H1 (cell line): Measurements from ENCODE around the gene CATSPERD. TPM values are rescaled to one million over a fixed set of nuclear protein-coding genes. Genes with fewer than 3 reads are reported as not detected.

Experiments used
- CTCF ChIA-PET: fragments of 300-600 bp; sonication (Branson Sonifier 250); formaldehyde crosslinking; loops from one replicate; lab custom pipeline; 2021; ENCODE audit not compliant: partially characterized antibody; lab: Charles Lee
- POLR2A ChIA-PET: fragments of 300-600 bp; sonication (Branson Sonifier 250); formaldehyde crosslinking; loops from one replicate; lab custom pipeline; 2021; ENCODE audit warnings: inconsistent platforms; ENCODE audit not compliant: partially characterized antibody; lab: Charles Lee
- DNase-seq, 2 experiments: peaks; one replicate each; pipeline versions ENCODE4 v3.0.0 to v3.0.0-alpha.2; 2010 to 2022; ENCODE audit warnings: low spot score in 2 of 2, low read depth in 1 of 2, mixed read lengths in 1 of 2
- FAIRE-seq: peaks from 2 replicates; lab custom pipeline; 2011; peaks lifted over from hg19 to GRCh38; lab: Jason Lieb, UNC
- H2AFZ ChIP-seq: 2 replicates; pipeline ENCODE4 v1.8.1; 2012; ENCODE audit warnings: low read length, inconsistent platforms
- H2AK5ac ChIP-seq: 2 replicates; pipeline ENCODE4 v1.6.1; 2013; ENCODE audit warnings: low read depth, low read length
- H2BK120ac ChIP-seq: replicated peaks from 2 replicates; pipeline ENCODE3; 2013; ENCODE audit warnings: low read depth, low read length, inconsistent platforms
- H2BK12ac ChIP-seq: 2 replicates; pipeline ENCODE4 v1.6.1; 2013; ENCODE audit warnings: low read depth, low read length
- H2BK15ac ChIP-seq: 2 replicates; pipeline ENCODE4 v1.6.1; 2013; ENCODE audit warnings: low read length
- H2BK20ac ChIP-seq: 2 replicates; pipeline ENCODE4 v1.6.1; 2013; ENCODE audit warnings: low read length
- H2BK5ac ChIP-seq: 2 replicates; pipeline ENCODE4 v1.6.1; 2013; ENCODE audit warnings: low read depth, low read length
- H3K14ac ChIP-seq: 2 replicates; pipeline ENCODE4 v1.6.1; 2013; ENCODE audit warnings: inconsistent platforms; ENCODE audit not compliant: insufficient read length
- H3K18ac ChIP-seq: 2 replicates; pipeline ENCODE4 v1.6.1; 2013; ENCODE audit warnings: low read length; ENCODE audit errors: extremely low read depth
- H3K23ac ChIP-seq: 2 replicates; pipeline ENCODE4 v1.6.1; 2013; ENCODE audit warnings: inconsistent platforms; ENCODE audit not compliant: insufficient read length
- H3K23me2 ChIP-seq: 2 replicates; pipeline ENCODE4 v1.6.1; 2013; ENCODE audit warnings: low read depth, low read length
- H3K27ac ChIP-seq: 2 replicates; pipeline ENCODE4 v1.6.1; 2011; ENCODE audit warnings: low read depth, low read length, inconsistent platforms
- H3K27me3 ChIP-seq, 4 experiments: replicated peaks in 1 of 4; 1 replicate in 1 of 4; 2 replicates in 3 of 4; pipeline versions ENCODE4 v1.6.1 to v1.8.1; 2011 to 2013; ENCODE audit warnings: low read length in 3 of 4, mild to moderate bottlenecking in 3 of 4, inconsistent platforms in 2 of 4, mixed read lengths in 2 of 4, moderate library complexity in 1 of 4; ENCODE audit not compliant: control insufficient read depth in 3 of 4, insufficient read depth in 3 of 4; ENCODE audit errors: extremely low read depth in 1 of 4
- H3K36me3 ChIP-seq, 4 experiments: 2 replicates each; pipeline versions ENCODE4 v1.6.1 to v1.8.1; 2011 to 2013; ENCODE audit warnings: mild to moderate bottlenecking in 4 of 4, low read length in 3 of 4, moderate library complexity in 2 of 4, control low read depth in 1 of 4, inconsistent platforms in 1 of 4; ENCODE audit not compliant: insufficient read depth in 4 of 4, control insufficient read depth in 2 of 4
- H3K4ac ChIP-seq: replicated peaks from 2 replicates; pipeline ENCODE3; 2013; ENCODE audit warnings: low read length, low read depth, mixed read lengths, inconsistent platforms; ENCODE audit not compliant: insufficient read length
- H3K4me1 ChIP-seq, 4 experiments: replicated peaks in 1 of 4; 1 replicate in 1 of 4; 2 replicates in 3 of 4; pipeline versions ENCODE4 v1.6.1 to v1.8.1; 2011 to 2013; ENCODE audit warnings: low read length in 3 of 4, inconsistent platforms in 2 of 4, mixed read lengths in 1 of 4; ENCODE audit not compliant: insufficient read depth in 4 of 4, control insufficient read depth in 3 of 4
- H3K4me2 ChIP-seq, 2 experiments: 2 replicates each; pipeline versions ENCODE4 v1.6.1 to v1.8.1; 2011 to 2013; ENCODE audit warnings: low read depth in 2 of 2, low read length in 2 of 2, control low read depth in 1 of 2, inconsistent platforms in 1 of 2, mild to moderate bottlenecking in 1 of 2; ENCODE audit not compliant: insufficient read depth in 1 of 2
- H3K4me3 ChIP-seq, 4 experiments: fragments of 200-600, 300-600 bp in 1 of 4; sonication (generic), shearing (Covaris generic), sonication (Bioruptor Twin) in 1 of 4; 2 replicates each; pipeline versions ENCODE4 v1.5.1 to v1.8.1; 2011 to 2016; ENCODE audit warnings: low read length in 4 of 4, low read depth in 3 of 4, control low read depth in 2 of 4, inconsistent platforms in 2 of 4, mild to moderate bottlenecking in 2 of 4, mixed read lengths in 1 of 4, moderate library complexity in 1 of 4; ENCODE audit not compliant: insufficient read depth in 2 of 4; ENCODE audit errors: extremely low read depth in 1 of 4
- H3K56ac ChIP-seq: replicated peaks from 2 replicates; pipeline ENCODE3; 2013; ENCODE audit warnings: low read depth, mild to moderate bottlenecking, mixed read lengths, low read length, inconsistent platforms; ENCODE audit not compliant: insufficient read length
- H3K79me1 ChIP-seq: 2 replicates; pipeline ENCODE4 v1.6.1; 2013; ENCODE audit warnings: low read depth, low read length, control low read depth
- H3K79me2 ChIP-seq, 2 experiments: 2 replicates each; pipeline versions ENCODE4 v1.6.1 to v1.8.1; 2012 to 2013; ENCODE audit warnings: low read length in 2 of 2, mild to moderate bottlenecking in 2 of 2, inconsistent platforms in 1 of 2; ENCODE audit not compliant: insufficient read depth in 2 of 2, control insufficient read depth in 1 of 2
- H3K9ac ChIP-seq, 4 experiments: replicated peaks in 1 of 4; 1 replicate in 1 of 4; 2 replicates in 3 of 4; pipeline versions ENCODE4 v1.6.1 to v1.8.1; 2011 to 2013; ENCODE audit warnings: low read depth in 3 of 4, low read length in 3 of 4, control low read depth in 2 of 4, mild to moderate bottlenecking in 2 of 4, moderate library complexity in 2 of 4, inconsistent platforms in 1 of 4; ENCODE audit errors: extremely low read depth in 1 of 4
- H3K9me3 ChIP-seq, 2 experiments: 2 replicates each; pipeline versions ENCODE4 v1.6.1 to v1.8.1; 2012 to 2013; ENCODE audit warnings: mild to moderate bottlenecking in 2 of 2, moderate library complexity in 2 of 2, control low read depth in 1 of 2, inconsistent platforms in 1 of 2, low read depth in 1 of 2, low read length in 1 of 2, mixed read lengths in 1 of 2; ENCODE audit not compliant: insufficient read depth in 2 of 2
- H4K20me1 ChIP-seq, 2 experiments: replicated peaks in 1 of 2; 2 replicates each; pipeline versions ENCODE3 to v1.8.1; 2011 to 2013; ENCODE audit warnings: inconsistent platforms in 2 of 2, low read length in 2 of 2, mild to moderate bottlenecking in 1 of 2; ENCODE audit not compliant: insufficient read depth in 2 of 2, control insufficient read depth in 1 of 2
- H4K5ac ChIP-seq: 2 replicates; pipeline ENCODE4 v1.6.1; 2013; ENCODE audit warnings: low read length, low read depth, mixed read lengths, inconsistent platforms; ENCODE audit not compliant: insufficient read length
- H4K8ac ChIP-seq: 2 replicates; pipeline ENCODE4 v1.8.0; 2013; ENCODE audit warnings: mild to moderate bottlenecking, moderate library complexity, low read length, inconsistent platforms; ENCODE audit not compliant: insufficient read depth; ENCODE audit errors: extremely low read depth
- H4K91ac ChIP-seq: replicated peaks from 2 replicates; pipeline ENCODE3; 2013; ENCODE audit warnings: low read length, mixed read lengths, inconsistent platforms; ENCODE audit not compliant: insufficient read length
- CHD2 ChIP-seq: IDR thresholded peaks from 2 replicates; pipeline ENCODE4 v1.6.1; 2012; ENCODE audit warnings: low read length, improper control_type of control experiment
- CREB1 ChIP-seq: IDR thresholded peaks from 2 replicates; pipeline ENCODE4 v1.6.1; 2012; ENCODE audit warnings: inconsistent platforms
- EP300 ChIP-seq, 2 experiments: IDR thresholded peaks; 1 replicate in 1 of 2; 2 replicates in 1 of 2; pipeline ENCODE4 v1.6.1; 2011 to 2012; ENCODE audit warnings: low read depth in 2 of 2, low read length in 2 of 2, mild to moderate bottlenecking in 2 of 2, borderline replicate concordance in 1 of 2, inconsistent platforms in 1 of 2, moderate library complexity in 1 of 2
- JUND ChIP-seq: IDR thresholded peaks from 2 replicates; pipeline ENCODE4 v1.6.1; 2011; ENCODE audit warnings: mild to moderate bottlenecking, improper control_type of control experiment, low read length
- KDM4A ChIP-seq: IDR thresholded peaks from one replicate; pipeline ENCODE4 v1.7.1; 2012; ENCODE audit warnings: low read depth, mild to moderate bottlenecking, moderate library complexity, low read length, inconsistent platforms; ENCODE audit not compliant: severe bottlenecking
- MAFK ChIP-seq: IDR thresholded peaks from 2 replicates; pipeline ENCODE4 v1.6.1; 2012; ENCODE audit warnings: low read depth, mild to moderate bottlenecking, improper control_type of control experiment, low read length
- TAF1 ChIP-seq: IDR thresholded peaks from 2 replicates; pipeline ENCODE4 v1.6.1; 2011; ENCODE audit warnings: mild to moderate bottlenecking, low read depth, low read length
- TEAD4 ChIP-seq: IDR thresholded peaks from 2 replicates; pipeline ENCODE4 v1.6.1; 2012; ENCODE audit warnings: low read depth, low read length, inconsistent platforms, mixed read lengths
- WGBS, 2 experiments: shearing (Covaris generic) in 1 of 2; methylation state at CpG; one replicate each; pipeline versions ENCODE4 v1.1.6 to v1.1.7; 2013 to 2015; ENCODE audit warnings: low lambda C conversion rate in 2 of 2, mixed read lengths in 2 of 2, inconsistent platforms in 1 of 2, low coverage in 1 of 2, missing lambda C conversion rate in 1 of 2; ENCODE audit not compliant: insufficient replicate concordance in 2 of 2, insufficient coverage in 1 of 2, insufficient read length in 1 of 2; ENCODE audit errors: extremely low coverage in 1 of 2, missing lambda C conversion rate in 1 of 2; 5-methylcytosine and 5-hydroxymethylcytosine counted together
- polyA plus RNA-seq, 7 experiments: library from polyadenylated mRNA; depleted of rRNA in 3 of 7; stranded (reverse) in 5 of 7; unstranded in 2 of 7; fragments of >200 nt in 5 of 7; fragments of 200-250 nt in 2 of 7; gene quantifications; 1 replicate in 5 of 7; 2 replicates in 1 of 7; 4 replicates in 1 of 7; pipeline versions ENCODE4 v1.2.1 to v1.2.3, GENCODE V29; 2011 to 2013; ENCODE audit warnings: missing spikeins in 2 of 7, mixed read lengths in 2 of 7
- total RNA-seq: library from RNA; stranded (reverse); fragmentation: NEBNext Ultra II Directional; extraction: Animal tissue kit (Norgen Biotek cat#: 25700); gene quantifications from 2 replicates; pipeline ENCODE4 v1.2.1, GENCODE V29; 2021
- TF ChIP-seq, protein P1 (sequence below): IDR thresholded peaks from 2 replicates; pipeline ENCODE4 v1.6.1; 2012; ENCODE audit warnings: inconsistent platforms

Gene CATSPERD
- total and polyA plus RNA-seq, 2 of the 8 experiments (the other 6 are each of a cell fraction or from before 2014, with no cell fraction given) = 0.12 TPM; not detected in 1

DNA sequence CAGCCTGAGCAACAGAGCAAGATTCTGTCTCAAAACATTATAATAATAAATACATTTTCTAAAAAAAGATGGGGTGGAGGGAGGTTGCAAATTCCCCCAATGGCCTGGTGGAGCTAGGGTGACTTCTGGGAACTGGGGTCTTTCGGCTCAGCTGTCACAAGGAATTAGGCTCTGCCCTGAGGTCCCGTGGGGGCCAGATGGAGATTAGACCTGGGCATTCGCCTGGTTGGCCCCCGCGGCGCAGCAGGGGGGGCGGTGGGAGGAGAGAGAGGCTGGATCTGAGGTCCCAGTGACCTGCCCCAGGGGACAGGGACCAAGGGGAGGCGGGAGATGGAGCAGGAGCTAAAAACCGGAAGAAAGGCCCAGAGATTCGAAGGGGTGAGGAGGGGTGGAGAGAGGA lies 104.3 kb downstream of the CATSPERD start:
- Histone ChIP-seq H2BK20ac (no peak overlapping the region), H3K18ac (no peak overlapping the region), H3K36me3 (no peaks in the 10 kb centered on the region), H2BK15ac (no peak overlapping the region), H3K56ac (no peak overlapping the region), H3K23me2 (peaks cover 12% of the 10 kb centered on the region; the same call in 1 of the 2 replicates), H3K4me3 (no peak overlapping the region), H3K23ac (no peak overlapping the region), H3K4me2 (no peak overlapping the region), H3K27ac (no peak overlapping the region), H3K14ac (no peak overlapping the region), H2AK5ac (no peak overlapping the region), H2BK120ac (no peak overlapping the region), H3K4me1 (peaks cover 0 to 8% (median 6%) of the 10 kb centered on the region in 4 experiments; a peak in 6 of 7 replicates), H3K27me3 (no peaks in the 10 kb centered on the region; a peak in 1 of 7 replicates), H3K9ac (no peak overlapping the region), H3K79me2 (no peaks in the 10 kb centered on the region), H2BK12ac (no peak overlapping the region), H4K5ac (no peak overlapping the region), H3K79me1 (no peaks in the 10 kb centered on the region), H4K20me1 (peaks cover 0 to 4% of the 10 kb centered on the region in 2 experiments), H3K4ac (no peak overlapping the region), H2AFZ (no peak overlapping the region), H4K91ac (no peak overlapping the region), H4K8ac (0 out of 2 replicates have a peak overlapping the region, but pooled peaks have one; percentile 25), H3K9me3 (no peaks in the 10 kb centered on the region), H2BK5ac (no peak overlapping the region)
- FAIRE-seq (no peak), DNase-seq (no peak)
- POLR2A ChIA-PET = interaction anchor here (0.6 to 2.1 kb wide), 5 partner anchors 16 to 106 kb away, joined by 3 to 8 read pairs (median 5); partner anchors contain the start of genes FUT3 and NRTN
- CTCF ChIA-PET = interaction anchor here (0.5 to 3.7 kb wide), 7 partner anchors 11 to 68 kb away, joined by 3 to 32 read pairs (median 5); partner anchors contain the start of gene NRTN
- WGBS, 2 experiments = 86% methylated on average over 9 of the region's 10 CpGs; no CpG with 5 or more reads in 1 of the 2 experiments
- TF ChIP-seq KDM4A (no peak), TAF1 (no peak), TEAD4 (no peak), CREB1 (no peak), JUND (no peak), CHD2 (no peak), EP300 (IDR thresholded peaks at IDR 0.05; ENCODE audit: borderline replicate concordance in 1 of 2, low read depth in 2 of 2, low read length in 2 of 2) (no peak), MAFK (no peak)
- TF ChIP-seq, protein P1, sequence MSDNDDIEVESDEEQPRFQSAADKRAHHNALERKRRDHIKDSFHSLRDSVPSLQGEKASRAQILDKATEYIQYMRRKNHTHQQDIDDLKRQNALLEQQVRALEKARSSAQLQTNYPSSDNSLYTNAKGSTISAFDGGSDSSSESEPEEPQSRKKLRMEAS = no peak
